HL-60 (cell line): ENCODE results near the gene MCU.

ENCODE experiments used
- DNase-seq, 2 experiments: peaks; one replicate each; pipeline ENCODE4 v3.0.0-alpha.2; 2010 to 2020; ENCODE audit warnings: low read depth in 1 of 2, low spot score in 1 of 2
- H3K27ac ChIP-seq: fragments of 250-450 bp; sonication (Bioruptor Pico); replicated peaks from 2 replicates; pipeline ENCODE4 v1.5.1; 2020; ENCODE audit warnings: mild to moderate bottlenecking, moderate library complexity
- H3K27me3 ChIP-seq: fragments of 250-450 bp; sonication (Bioruptor Pico); 2 replicates; pipeline ENCODE4 v1.5.1; 2021; ENCODE audit warnings: mild to moderate bottlenecking, moderate library complexity; ENCODE audit not compliant: insufficient read depth, poor library complexity, severe bottlenecking
- H3K4me3 ChIP-seq: replicated peaks from 2 replicates; pipeline ENCODE4 v1.5.1; 2011; ENCODE audit warnings: mild to moderate bottlenecking, control low read depth, low read length; ENCODE audit not compliant: insufficient read depth
- CTCF ChIP-seq: IDR thresholded peaks from one replicate; pipeline ENCODE4 v1.5.1; 2011; ENCODE audit warnings: low read length, control low read depth, inconsistent platforms; ENCODE audit not compliant: insufficient read depth
- GABPA ChIP-seq: IDR thresholded peaks from 2 replicates; pipeline ENCODE4 v1.6.1; 2012; ENCODE audit warnings: low read depth
- POLR2AphosphoS5 ChIP-seq: IDR thresholded peaks from 2 replicates; pipeline ENCODE4 v1.6.1; 2012; ENCODE audit warnings: low read depth
- REST ChIP-seq: IDR thresholded peaks from 2 replicates; pipeline ENCODE4 v1.6.1; 2012; ENCODE audit warnings: low read depth; ENCODE audit not compliant: insufficient replicate concordance
- SPI1 ChIP-seq: IDR thresholded peaks from 2 replicates; pipeline ENCODE4 v1.6.1; 2012; ENCODE audit warnings: low read depth, mild to moderate bottlenecking, borderline replicate concordance

The MCU gene

GRCh38 chr10:72654720-72655119, 37.2 kb upstream of the MCU start:
- no peaks in the 10 kb centered on the region for H3K27me3 ChIP-seq
- no peak overlapping the region for H3K4me3 ChIP-seq
- no peak for TF ChIP-seq REST
- TF ChIP-seq SPI1: no peak
- TF ChIP-seq CTCF: no peak
- TF ChIP-seq POLR2AphosphoS5: no peak
- TF ChIP-seq GABPA: no peak
- H3K27ac ChIP-seq: no peak overlapping the region
- DNase-seq: no peak

- Histone ChIP-seq H3K27ac (no peak overlapping the region), H3K4me3 (no peak overlapping the region), H3K27me3 (no peaks in the 10 kb centered on the region)
- no peak for DNase-seq
- no peak for TF ChIP-seq CTCF
- no peak for TF ChIP-seq REST
- no peak for TF ChIP-seq SPI1
- no peak for TF ChIP-seq GABPA
- TF ChIP-seq POLR2AphosphoS5: no peak
These were observed 33.1 kb upstream of the MCU start for GRCh38 chr10:72658696-72659400.

GRCh38 chr10:72659694-72660093, 32.2 kb upstream of the MCU start:
- no peak for DNase-seq
- TF ChIP-seq POLR2AphosphoS5: no peak
- no peak for TF ChIP-seq SPI1
- TF ChIP-seq GABPA: no peak
- no peak for TF ChIP-seq CTCF
- no peak for TF ChIP-seq REST
- Histone ChIP-seq H3K4me3 (no peak overlapping the region), H3K27ac (no peak overlapping the region), H3K27me3 (no peaks in the 10 kb centered on the region)
